NCI-H146 treated with DMSO at 0.1 percent for 48 hours (cell line): ENCODE measurements around the gene ANKS1A.

Experiments
- DNase-seq: peaks from one replicate; lab custom pipeline; 2025; ENCODE audit not compliant: unreplicated experiment; lab: John Stamatoyannopoulos, UW

ANKS1A gene

DNA sequence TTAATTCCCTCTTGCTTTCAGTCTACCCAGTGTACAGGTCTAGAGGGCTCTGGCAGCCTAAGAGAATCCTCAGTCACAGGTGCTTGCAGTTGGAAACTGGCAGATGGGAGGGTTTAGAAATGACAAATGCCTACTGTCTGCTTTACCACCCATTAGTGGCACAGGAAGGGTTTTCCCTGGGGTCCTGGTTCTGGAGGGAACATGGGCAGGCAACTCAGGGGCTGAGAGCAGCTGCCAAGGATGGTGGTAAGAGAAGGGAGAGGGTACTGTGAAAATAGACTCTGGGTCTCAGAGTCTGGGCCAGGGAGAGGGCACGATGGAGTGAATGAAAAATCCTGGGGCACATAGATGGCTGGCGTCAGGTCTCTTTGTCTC, 148.6 kb downstream of the ANKS1A start:
- no peak for DNase-seq

GRCh38 chr6:35038076-35038475, 149.0 kb downstream of the ANKS1A start:
- no peak for DNase-seq

GRCh38 chr6:35040398-35040797, 151.3 kb downstream of the ANKS1A start:
- no peak for DNase-seq

DNA sequence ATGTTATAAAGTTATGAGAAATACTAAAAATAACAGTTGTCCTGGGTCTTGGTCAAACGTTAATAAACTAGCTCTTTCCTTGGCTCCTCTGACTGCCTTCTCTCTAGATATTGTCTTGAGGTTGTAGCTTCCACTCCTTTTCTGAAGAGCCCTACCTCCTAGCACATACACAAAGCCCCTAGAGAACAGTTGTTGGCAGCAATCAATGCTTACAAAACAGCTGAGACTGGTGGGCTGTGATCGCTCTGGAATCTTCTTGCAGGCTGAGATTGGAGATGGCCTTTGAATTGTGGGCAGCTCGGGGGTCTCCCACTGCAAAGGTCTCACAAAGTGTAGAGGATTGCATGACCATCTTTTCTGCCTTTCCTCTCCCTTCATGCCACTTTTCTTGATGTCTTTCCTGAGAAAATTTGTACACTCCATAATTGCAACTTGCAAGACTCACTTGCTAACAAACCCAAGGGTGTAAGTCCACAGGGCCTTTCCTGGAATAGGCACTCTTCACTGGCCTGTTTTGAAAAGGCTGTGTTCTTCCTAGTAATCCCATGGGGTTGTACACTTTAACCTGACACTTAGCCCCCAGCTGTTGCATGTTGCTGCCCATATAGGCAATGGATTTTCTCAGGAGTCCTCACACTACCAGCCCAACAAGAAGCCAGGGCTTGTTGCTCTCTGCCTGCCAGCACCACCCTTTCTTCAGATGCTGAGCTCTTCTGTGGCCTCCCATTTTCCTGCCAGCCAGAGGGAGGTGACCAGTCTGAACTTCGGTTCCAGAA, 152.2 kb downstream of the ANKS1A start:
- no peak for DNase-seq

- no peak for DNase-seq
These were observed 153.2 kb downstream of the ANKS1A start for GRCh38 chr6:35042031-35042815.

DNA sequence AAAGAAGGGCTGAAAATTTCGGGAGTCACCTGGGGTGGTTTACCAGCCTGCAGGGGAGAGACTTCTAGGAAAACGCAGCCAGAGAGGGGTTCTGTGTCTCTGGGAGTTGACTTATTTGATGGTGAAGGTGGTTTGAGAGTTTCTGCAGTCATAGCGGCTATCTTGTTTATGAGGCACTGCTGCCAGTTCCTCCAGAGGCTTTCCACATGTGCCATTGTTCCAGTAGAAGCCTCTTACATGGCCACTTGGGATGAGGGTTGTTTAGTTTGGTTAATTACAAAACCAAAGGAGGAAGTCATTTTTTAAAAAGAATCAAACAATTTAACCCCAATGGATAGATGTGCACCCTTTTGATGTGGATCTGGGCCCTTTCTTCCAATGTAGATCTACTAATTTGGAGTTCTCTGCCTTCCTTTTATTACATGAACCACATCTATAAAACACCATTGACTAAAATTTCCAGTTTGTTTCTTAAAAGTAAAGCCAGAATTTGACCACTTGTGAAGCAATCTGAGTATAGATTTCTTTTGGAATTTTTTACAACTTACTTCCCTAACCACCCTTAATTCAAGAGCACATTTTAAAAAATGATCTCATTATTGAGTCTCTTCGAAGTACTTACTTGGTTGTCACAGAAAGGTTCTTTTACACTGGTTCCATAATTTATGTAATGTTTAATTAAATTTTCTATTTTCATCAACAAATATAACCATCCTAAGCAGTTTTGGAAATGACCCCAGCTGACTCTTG, 154.5 kb downstream of the ANKS1A start:
- no peak for DNase-seq

GRCh38 chr6:35044145-35044745, 155.2 kb downstream of the ANKS1A start:
- peak; percentile 58 for DNase-seq

- DNase-seq = peak; percentile 49
These were observed 155.8 kb downstream of the ANKS1A start for GRCh38 chr6:35044761-35045421.

GRCh38 chr6:35046103-35046502, 157.0 kb downstream of the ANKS1A start:
- no peak for DNase-seq

- no peak for DNase-seq
These were observed 157.8 kb downstream of the ANKS1A start for GRCh38 chr6:35046862-35047261.

- DNase-seq = no peak
These were observed 158.4 kb downstream of the ANKS1A start for GRCh38 chr6:35047265-35048011.

DNA sequence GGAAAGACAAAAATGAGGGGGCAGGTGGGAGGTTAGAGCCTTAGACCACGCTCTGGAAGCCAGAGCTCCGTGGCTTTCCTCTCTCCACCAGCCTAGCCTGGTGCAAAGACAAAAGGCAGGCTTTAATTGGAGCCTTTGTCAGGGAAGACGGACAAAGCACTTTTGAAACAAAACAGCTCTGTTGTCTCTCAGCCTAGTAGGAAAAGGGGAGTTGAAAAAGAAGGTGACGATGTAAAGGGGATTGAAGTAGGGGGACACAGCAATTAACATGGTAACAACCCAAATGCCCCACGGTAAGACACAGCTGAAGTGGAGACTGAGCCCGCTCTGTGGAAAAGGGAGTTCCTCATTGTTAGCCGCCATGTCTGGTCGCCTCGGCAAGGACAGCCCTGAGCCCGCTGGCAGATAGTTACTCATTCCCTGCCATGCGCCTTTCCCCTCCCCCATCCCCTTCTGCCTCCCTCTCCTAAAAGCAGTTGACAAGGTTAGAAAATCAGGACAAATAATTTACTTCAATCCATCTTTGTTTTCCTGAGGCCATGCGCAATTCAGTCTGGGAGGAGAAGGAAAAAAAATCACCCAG, 159.1 kb downstream of the ANKS1A start:
- DNase-seq = no peak

- no peak for DNase-seq
These were observed 159.6 kb downstream of the ANKS1A start for GRCh38 chr6:35048631-35049083.

DNA sequence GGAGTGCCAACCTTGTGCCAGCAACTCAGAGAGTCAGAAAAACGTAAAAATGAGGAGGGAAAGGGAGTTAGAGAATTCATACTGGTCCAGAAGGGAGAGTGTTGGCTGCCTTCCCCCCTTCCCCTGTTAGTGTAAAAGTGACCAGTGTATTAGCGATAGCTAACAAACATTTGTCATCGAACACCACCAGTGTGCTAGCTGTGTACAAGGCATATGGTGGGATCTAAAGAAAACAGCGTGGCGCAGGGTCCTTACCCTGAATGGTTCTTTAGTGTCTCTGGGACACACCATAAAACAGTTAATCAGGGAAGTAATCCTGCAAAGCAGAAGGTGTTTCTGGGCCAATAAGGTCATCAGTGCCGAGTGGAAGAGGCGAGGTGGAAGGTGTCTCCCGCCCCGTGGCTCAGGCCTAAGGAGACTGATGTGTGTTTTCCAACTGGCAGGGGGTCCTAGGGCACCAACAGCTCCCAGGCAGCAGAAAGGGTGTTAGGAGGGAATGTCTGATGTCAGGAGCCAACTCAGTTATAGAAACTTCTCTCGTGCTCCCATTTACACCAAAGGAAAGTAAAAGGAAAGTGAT, 160.2 kb downstream of the ANKS1A start:
- DNase-seq = no peak

GRCh38 chr6:35049900-35050756, 161.1 kb downstream of the ANKS1A start:
- no peak for DNase-seq

- DNase-seq = no peak
These were observed 161.8 kb downstream of the ANKS1A start for GRCh38 chr6:35050757-35051330.

GRCh38 chr6:35051396-35051795, 162.3 kb downstream of the ANKS1A start:
- no peak for DNase-seq

GRCh38 chr6:35051997-35052583, 163.0 kb downstream of the ANKS1A start:
- no peak for DNase-seq
